Measurements from ENCODE around the gene BST2.

- TF ChIP-seq AR (CRISPR knock-in tag; IDR thresholded peaks at IDR 0.05) (no peak), CTCF (IDR thresholded peaks at IDR 0.05) (peak; percentile 36; the same call in 1 of the 2 replicates), AFF4 (CRISPR knock-in tag; IDR thresholded peaks at IDR 0.05; ENCODE audit: borderline replicate concordance) (no peak), ATF6 (CRISPR knock-in tag; IDR thresholded peaks at IDR 0.05) (no peak), ZBTB21 (CRISPR knock-in tag; IDR thresholded peaks at IDR 0.05; ENCODE audit: borderline replicate concordance) (no peak)
Observed at GRCh38 chr19:17389957-17390664, 15.3 kb downstream of the BST2 start.
